NB4 (cell line): Measurements from ENCODE around the gene WDR19.
"Not testable (repeated sequence)": the region's sequence is repeated elsewhere in the genome, so short reads cannot be mapped to it uniquely, and the experiment has no call there.

Source experiments
- DNase-seq: peaks from one replicate; pipeline ENCODE4 v3.0.0; 2010; ENCODE audit warnings: low read depth
- H3K4me3 ChIP-seq: one replicate; pipeline ENCODE4 v1.5.1; 2011; ENCODE audit warnings: mild to moderate bottlenecking, low read depth, low read length, moderate library complexity
- CTCF ChIP-seq: IDR thresholded peaks from one replicate; pipeline ENCODE4 v1.5.1; 2012; ENCODE audit warnings: low read depth, low read length
- MYC ChIP-seq: IDR thresholded peaks from 2 replicates; pipeline ENCODE4 v1.6.1; 2011; ENCODE audit warnings: low read depth, low read length
- POLR2A ChIP-seq: IDR thresholded peaks from 2 replicates; pipeline ENCODE4 v1.6.1; 2011; ENCODE audit warnings: mild to moderate bottlenecking; ENCODE audit not compliant: insufficient read length; ENCODE audit errors: extremely low read depth
- TF ChIP-seq, protein P1 (sequence below): IDR thresholded peaks from 2 replicates; pipeline ENCODE4 v1.6.1; 2011; ENCODE audit warnings: low read depth, low read length

The WDR19 gene

DNA sequence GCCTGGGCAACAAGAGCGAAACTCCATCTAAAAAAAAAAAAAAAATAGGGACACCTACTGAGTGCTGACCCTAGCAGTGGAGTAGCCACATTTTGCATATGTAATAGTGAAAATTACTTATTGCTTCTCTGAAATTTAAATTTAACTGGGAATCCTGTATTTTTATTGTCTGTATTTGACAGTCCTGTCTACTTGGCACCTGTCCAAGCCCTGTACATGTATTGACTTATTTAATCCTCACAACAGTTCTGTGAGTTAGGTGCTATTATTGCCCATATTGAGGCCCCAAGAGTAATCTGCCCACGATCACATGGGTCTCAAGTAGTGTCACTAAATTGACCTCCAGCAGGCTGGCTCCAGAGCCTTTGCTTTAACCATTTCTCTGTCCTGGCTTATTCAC, 81.6 kb downstream of the WDR19 start:
- H3K4me3 ChIP-seq, result no peak overlapping the region
- no peak for DNase-seq
- no peak for TF ChIP-seq CTCF

- no peak overlapping the region for H3K4me3 ChIP-seq
- no peak for DNase-seq
- TF ChIP-seq CTCF, result no peak
- no peak for TF ChIP-seq POLR2A
- TF ChIP-seq, protein P1, sequence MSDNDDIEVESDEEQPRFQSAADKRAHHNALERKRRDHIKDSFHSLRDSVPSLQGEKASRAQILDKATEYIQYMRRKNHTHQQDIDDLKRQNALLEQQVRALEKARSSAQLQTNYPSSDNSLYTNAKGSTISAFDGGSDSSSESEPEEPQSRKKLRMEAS, result no peak
- no peak for TF ChIP-seq MYC
Observed at GRCh38 chr4:39274503-39274902, 92.2 kb downstream of the WDR19 start.

- not testable (repeated sequence) for H3K4me3 ChIP-seq, DNase-seq
Observed at GRCh38 chr4:39277661-39278060, 95.3 kb downstream of the WDR19 start.

DNA sequence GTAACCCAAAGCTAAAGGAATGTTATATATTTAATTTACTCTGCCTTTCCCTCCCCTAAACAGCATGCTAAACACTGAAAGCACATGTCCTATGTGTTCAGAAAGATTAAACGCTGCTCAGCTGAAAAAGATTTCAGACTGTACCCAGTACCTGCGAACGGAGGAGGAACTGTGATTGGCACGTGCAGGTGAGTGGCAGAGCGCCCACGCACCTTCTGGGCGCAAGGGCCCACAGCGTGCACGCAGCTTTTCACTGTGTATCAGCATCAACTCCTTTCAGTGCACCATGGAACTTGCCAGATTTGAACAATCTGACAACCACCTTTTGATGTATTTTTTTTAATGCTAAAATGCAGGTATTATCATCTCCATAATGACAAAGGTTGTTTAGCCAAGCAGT, 96.1 kb downstream of the WDR19 start:
- TF ChIP-seq CTCF (no peak), MYC (no peak), POLR2A (no peak)
- TF ChIP-seq, protein P1, result no peak
- no peak overlapping the region for H3K4me3 ChIP-seq
- DNase-seq, result no peak

- TF ChIP-seq CTCF (no peak), POLR2A (no peak), MYC (no peak)
- TF ChIP-seq, protein P1, result no peak
- no peak for DNase-seq
Observed at GRCh38 chr4:39279416-39279815, 97.1 kb downstream of the WDR19 start.

GRCh38 chr4:39280770-39281169, 98.4 kb downstream of the WDR19 start:
- no peak for TF ChIP-seq POLR2A
- TF ChIP-seq MYC, result no peak
- TF ChIP-seq, protein P1, result no peak
- TF ChIP-seq CTCF, result no peak
- DNase-seq, result no peak
- H3K4me3 ChIP-seq, result no peak overlapping the region

More at GRCh38 chr4:39279416-39279815, 97.1 kb downstream of the WDR19 start:
- H3K4me3 ChIP-seq, result no peak overlapping the region
